GM08714 (cell line): ENCODE measurements around the gene KLHL35.
"Not testable (repeated sequence)": the region's sequence is repeated elsewhere in the genome, so short reads cannot be mapped to it uniquely, and the experiment has no call there.

Source experiments
- H3K4me3 ChIP-seq: fragments of 200-500 bp; sonication (Bioruptor generic); 2 replicates; pipeline ENCODE4 v1.5.1; 2014; ENCODE audit warnings: mild to moderate bottlenecking, low read length, inconsistent platforms
- ZNF274 ChIP-seq: IDR thresholded peaks from 2 replicates; pipeline ENCODE4 v1.6.1; 2012; ENCODE audit warnings: mild to moderate bottlenecking, low read depth, low read length

Gene KLHL35

GRCh38 chr11:75388386-75389275 is 44.4 kb downstream of the KLHL35 start:
- H3K4me3 ChIP-seq: no peak overlapping the region
- no peak for TF ChIP-seq ZNF274

DNA sequence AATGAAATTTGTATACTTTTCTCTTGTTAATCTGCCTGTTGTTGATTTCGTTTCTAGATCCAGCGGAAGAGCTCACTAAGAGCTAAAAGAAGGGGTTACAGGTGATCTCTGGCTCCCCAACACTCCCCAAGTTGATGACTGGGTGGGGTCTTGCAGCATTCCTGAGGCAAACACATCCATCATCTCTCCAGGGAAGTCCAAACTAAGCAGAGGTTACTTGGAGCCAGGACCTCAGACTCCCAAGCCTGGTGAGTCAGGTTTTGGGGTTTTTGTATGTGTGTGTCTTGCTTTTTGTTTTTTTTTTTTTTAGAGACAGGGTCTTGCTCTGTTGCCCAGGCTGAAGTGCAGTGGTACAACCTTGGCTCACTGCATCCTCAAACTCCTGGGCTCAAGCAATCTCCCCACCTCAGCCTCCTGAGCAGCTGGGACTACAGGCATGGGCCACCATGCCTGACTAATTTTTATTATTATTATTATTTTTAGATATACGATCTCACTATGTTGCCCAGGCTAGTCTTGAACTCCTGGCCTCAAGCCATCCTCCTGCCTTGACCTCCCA is 45.2 kb downstream of the KLHL35 start:
- H3K4me3 ChIP-seq: no peak overlapping the region
- no peak for TF ChIP-seq ZNF274

- TF ChIP-seq ZNF274: no peak
- H3K4me3 ChIP-seq: no peak overlapping the region
Observed at GRCh38 chr11:75386942-75387630, 45.9 kb downstream of the KLHL35 start.

DNA sequence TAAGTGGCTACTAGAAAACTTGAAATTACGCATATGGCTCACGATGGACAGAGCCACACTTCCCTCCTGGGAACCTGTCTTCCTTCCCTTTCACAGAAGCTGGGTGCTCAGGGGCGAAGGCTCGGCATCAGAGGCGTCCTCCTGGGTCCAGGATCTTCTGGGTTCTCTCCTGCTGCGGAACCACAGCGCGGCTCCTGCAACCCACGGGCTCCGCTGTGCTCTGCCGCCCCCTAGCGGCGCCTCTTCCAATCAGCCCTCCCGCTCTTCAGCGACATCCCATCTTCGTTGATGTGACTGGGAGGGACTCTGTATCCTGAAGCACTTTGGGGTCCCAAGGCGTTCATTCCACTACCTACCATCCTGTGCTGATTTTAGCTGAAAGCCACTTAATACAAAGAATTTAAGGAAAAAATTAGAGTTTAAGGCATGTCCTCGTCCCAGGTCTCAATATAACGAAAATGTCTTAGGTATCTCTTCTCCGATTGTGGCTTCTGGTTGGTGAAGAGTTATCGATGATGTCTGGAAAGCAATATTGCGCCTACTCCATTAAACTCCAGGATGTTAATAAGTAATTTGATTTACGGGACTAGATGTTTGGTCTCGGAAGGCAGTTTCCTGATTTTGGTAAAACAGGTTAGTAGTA is 48.4 kb downstream of the KLHL35 start:
- H3K4me3 ChIP-seq: no peak overlapping the region
- TF ChIP-seq ZNF274: no peak

DNA sequence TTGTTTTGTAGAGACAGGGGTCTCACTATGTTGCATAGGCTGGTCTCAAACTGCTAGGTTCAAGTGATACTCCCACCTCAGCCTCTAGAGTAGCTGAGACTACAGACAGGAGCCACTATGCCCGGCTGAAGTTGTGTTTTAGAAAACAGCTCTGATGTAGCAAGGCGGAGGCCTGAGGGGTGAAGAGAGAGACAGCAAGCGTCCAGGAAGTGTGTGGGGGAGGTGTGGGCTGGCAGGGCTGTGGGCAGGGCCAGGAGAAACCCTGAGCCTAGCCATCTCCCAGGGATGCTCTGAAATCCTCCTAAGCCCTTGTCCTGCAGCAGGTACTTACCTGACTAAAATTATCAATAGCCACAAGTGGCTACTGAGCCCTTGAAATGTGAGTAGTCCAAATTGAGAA is 49.8 kb downstream of the KLHL35 start:
- no peak for TF ChIP-seq ZNF274
- H3K4me3 ChIP-seq: no peak overlapping the region

DNA sequence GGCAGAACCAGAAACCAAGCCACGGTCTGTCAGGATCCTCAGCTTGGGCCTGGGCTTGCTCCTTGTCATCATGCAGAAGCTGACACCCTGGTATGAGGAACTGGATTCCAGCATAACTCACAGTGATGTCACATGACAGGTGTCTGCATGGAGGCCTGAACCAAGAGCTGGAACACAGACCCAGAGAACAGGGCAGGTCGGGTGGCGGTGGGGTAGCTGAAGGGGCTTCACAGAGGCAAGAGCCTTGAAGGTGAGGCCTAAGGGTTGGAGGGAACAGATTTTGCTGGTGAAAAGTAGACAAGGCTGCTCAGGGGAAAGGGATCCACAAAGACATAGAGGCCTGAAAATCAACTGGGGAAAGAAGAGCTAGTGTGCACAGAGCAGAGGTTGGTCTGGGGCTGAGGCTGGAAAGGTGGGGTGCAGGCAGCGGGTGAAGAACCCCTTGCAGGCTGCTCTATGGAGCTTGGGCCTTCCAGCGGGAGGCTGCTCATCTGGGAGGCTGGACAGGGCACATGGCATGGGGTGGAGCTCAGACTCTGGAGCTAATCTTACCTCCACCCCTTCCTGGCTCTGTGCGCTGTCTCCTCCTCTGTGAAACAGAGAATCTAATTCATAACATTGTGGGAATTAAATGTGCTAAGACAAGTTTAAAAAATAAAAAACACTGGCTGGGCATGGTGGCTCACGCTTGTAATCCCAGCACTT is 52.1 kb downstream of the KLHL35 start:
- H3K4me3 ChIP-seq: no peak overlapping the region
- TF ChIP-seq ZNF274: no peak

DNA sequence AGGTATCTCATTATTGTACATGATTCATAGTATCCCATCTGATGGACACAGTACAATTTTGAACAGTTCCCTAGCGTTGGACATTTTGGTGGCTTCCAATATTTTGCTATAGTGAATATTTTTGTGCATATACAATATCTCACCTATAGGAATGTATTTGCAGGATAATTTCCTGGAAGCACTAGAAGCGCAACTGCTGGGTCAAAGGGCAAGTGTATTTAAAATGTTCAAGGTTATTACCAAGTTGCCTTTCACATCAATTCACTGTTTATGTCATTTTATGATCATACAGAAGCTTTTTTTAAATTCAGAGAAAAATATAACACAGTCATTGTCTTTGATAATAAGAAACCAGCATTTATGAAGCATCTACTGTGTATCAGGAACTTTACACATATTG is 52.8 kb downstream of the KLHL35 start:
- TF ChIP-seq ZNF274: no peak
- H3K4me3 ChIP-seq: no peak overlapping the region

DNA sequence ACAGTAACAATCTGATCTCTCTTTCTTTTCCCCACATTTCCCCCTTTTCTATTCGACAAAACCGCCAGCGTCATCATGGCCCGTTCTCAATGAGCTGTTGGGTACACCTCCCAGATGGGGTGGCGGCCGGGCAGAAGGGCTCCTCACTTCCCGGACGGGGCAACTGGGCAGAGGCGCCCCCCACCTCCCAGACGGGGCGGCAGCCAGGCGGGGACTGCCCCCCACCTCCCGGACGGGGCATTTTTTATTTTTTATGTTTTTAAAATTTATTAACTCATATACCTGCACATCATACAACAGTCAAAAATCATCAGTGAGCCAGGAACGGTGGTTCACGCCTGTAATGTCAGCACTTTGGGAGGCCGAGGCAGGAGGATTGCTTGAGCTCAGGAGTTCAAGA is 54.2 kb downstream of the KLHL35 start:
- H3K4me3 ChIP-seq: not testable (repeated sequence)

DNA sequence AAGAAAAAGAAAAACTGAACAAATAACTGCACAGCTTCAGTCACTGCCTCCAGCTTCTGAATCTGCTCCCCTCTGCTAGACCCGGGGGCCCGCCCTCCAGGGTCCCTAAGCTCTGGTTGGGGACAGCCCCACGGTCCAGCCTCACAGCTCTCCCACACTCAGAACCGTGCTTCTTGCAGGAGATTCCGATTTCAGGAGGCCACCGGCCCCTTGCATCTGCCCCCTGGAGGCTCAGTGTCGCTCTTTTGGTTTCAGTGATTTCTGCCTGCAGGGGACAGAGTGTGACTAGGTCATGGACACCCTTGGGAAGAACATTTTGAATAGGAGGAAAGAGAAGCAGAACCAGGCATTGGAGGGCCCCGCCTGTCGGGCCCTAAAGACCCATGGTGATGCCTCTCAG is 56.8 kb downstream of the KLHL35 start:
- TF ChIP-seq ZNF274: no peak
- H3K4me3 ChIP-seq: no peak overlapping the region

GRCh38 chr11:75375626-75376025 is 57.4 kb downstream of the KLHL35 start:
- no peak for TF ChIP-seq ZNF274
- H3K4me3 ChIP-seq: no peak overlapping the region

DNA sequence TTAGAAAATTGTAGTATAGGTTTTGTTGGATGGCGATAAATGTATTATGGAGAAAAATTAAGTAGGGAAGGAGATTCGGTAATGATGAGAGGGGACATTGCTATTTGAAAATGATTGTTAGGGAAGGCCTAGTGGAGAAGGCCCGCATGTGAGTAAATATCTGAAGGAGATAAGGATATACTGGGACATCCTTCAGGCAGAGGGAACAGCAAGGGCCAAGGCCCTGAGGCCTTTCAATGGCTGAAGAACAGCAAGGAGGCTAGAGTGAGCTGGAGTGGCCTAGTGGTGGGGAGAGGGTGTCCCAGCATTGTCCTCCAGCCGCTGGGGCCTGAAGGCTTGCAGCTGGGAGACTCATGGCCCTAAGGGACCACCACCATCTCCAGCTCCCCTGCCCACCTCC is 58.4 kb downstream of the KLHL35 start:
- TF ChIP-seq ZNF274: no peak
- no peak overlapping the region for H3K4me3 ChIP-seq

DNA sequence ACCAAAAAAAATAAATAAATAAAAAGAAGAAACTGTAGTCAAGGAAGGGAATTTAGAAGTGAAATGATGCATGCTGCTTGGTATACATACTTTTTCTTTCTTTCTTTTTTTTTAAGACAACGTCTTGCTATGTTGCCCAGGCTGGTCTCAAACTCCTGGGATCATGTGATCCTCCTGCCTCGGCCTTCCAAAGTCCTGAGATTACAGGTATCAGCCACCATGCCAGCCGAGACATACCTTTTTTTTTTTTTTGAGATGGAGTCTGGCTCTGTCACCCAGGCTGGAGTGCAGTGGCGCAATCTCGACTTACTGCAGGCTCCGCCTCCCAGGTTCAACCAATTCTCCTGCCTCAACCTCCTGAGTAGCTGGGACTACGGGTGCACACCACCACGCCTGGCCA is 59.8 kb downstream of the KLHL35 start:
- H3K4me3 ChIP-seq: no peak overlapping the region
- TF ChIP-seq ZNF274: no peak
